Stimulated activated CD8-positive, alpha-beta memory T cell treated with anti-CD3 and anti-CD28 coated beads, Interleukin-7, amount 100 ng/mL, for 1 hour (primary cell): ENCODE measurements around the gene NPY2R.

Source experiments
- DNase-seq, 2 donors: peaks; one replicate each; pipeline ENCODE4 v3.0.0-alpha.2; 2020; ENCODE audit warnings: low read depth in 2 of 2

Gene NPY2R

DNA sequence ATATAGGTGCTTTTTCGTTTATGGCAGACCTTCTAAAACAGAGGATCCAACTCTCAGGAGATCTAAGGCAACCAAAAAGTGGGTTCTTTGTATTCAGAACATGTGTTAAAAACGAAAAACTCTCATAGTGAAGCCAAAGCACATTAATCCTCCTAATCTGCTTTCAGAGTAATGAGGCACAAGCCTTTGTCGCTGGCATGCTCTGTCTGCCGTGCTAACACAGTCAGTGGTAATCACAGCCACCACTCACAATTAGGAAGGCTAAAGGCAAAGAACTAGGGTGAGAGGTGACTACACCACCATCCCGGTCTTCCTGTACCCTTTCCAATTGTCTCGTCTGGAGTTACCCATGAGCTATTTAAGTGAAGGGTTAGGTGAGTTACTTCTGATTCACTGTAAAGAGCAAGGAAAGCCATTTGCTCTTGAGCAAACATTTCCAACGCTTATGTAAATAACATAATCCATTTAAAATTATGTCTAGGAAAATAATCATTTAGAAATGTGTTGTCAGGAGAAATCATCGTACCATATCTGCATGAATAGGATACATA lies 40.7 kb downstream of the NPY2R start:
- DNase-seq, result no peak

- DNase-seq, result no peak
These were observed 43.9 kb downstream of the NPY2R start for GRCh38 chr4:155252327-155252726.

DNA sequence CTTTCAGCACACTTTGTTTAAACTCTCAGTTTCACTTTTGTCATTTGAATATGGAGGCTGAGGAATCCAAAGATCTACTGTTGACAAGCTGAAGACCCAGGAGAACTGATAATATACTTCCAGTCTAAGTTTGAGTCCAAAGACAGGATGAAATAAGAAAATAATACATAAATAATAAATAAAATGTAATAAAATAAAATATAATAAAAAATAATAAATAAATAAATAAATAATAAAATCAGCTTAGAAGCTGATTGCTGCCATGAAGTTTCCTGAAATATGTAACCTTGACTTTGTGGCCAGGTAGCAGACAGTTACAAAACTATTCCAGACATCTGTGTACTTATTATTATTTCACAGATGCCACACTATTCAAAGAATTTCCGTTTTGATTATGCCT lies 55.0 kb downstream of the NPY2R start:
- DNase-seq, result no peak

GRCh38 chr4:155265113-155265512 lies 56.7 kb downstream of the NPY2R start:
- no peak for DNase-seq
